ENCODE results near the gene SRD5A1. TPM values are rescaled to one million over a fixed set of nuclear protein-coding genes. Genes with fewer than 3 reads are reported as not detected.

Gene SRD5A1
- total RNA-seq, 4 donors from 2014 or later: 34.1 to 126 (median 80.1) TPM

Other genes starting within 250 kb of the SRD5A1 start
- 1 to 10 TPM in 1 of 4 donors, under 1 TPM in 3; 0.27 to 1.5 (median 0.33) TPM for gene UBE2QL1, start 184.6 kb upstream of the SRD5A1 start, total RNA-seq
- 10 to 100 TPM; 37.7 to 65.8 (median 49.0) TPM for gene NSUN2, start 396 bp upstream of the SRD5A1 start, total RNA-seq
- 10 to 100 TPM in 2 of 4 donors, 1 to 10 TPM in 2; 8.0 to 30.7 (median 17.9) TPM for gene TENT4A, start 80.0 kb downstream of the SRD5A1 start, total RNA-seq